ENCODE data around the gene MFSD6.
"Not testable (repeated sequence)": the region's sequence is repeated elsewhere in the genome, so short reads cannot be mapped to it uniquely, and the experiment has no call there.

The MFSD6 gene

DNA sequence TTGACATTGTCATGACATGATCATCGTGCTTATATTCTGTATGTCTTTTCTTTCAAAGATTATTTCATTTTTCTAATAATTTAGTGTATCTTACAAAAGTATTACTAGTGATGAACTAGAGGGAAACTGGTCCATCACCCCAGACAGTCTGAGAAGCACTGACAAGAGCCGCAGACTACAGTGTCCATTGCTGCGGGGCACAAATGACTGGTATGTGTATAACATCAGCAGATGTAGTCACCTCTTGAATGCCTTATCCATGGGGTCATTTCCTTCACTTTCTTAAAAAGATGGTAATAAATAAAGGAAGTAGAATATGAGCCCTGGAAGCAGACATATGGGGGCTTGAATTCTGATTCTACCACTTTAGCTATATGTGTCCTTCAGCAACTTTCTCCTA, 96.8 kb downstream of the MFSD6 start:
- DNase-seq = no peak

DNA sequence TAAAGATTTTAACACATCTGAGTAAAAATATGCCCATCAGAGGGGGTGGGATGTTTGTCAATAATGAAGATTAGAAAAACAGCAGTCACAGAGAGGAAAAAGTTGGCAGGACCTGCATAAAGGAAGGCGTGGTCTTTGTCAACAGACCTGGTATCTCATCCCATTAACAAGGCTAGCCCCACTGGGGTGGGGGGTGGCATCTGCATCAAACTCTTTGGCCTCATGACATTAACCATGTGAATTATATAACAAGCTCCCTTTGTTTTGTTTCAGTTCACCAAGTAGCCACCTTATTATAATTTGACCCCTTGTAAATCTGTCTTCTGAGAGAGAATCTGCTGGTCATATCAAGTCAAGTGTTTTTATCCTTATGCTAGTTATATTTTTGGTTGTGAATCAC, 97.5 kb downstream of the MFSD6 start:
- no peak for DNase-seq

DNA sequence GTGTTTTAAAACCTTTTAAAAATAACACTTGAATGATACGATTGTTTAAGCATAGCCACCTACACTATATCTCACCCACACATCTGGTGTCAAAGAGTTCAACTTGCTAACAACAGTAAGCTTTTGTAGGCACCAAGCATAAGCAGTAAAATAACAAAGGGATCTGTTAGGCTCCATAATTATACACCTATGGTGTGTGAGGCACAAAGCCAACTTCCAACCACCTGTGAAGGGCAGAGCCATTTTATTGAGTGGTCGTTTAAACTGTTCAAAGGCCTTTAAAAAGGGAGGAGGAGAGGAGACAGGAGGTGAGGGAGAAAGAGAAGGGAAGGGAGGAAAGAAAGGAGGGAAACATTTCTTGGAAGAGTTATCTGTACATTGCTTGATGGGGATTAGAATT, 98.5 kb downstream of the MFSD6 start:
- DNase-seq = no peak

- no peak for DNase-seq
Measured at GRCh38 chr2:190507135-190507534, 99.0 kb downstream of the MFSD6 start.

GRCh38 chr2:190509895-190510294, 101.7 kb downstream of the MFSD6 start:
- DNase-seq = not testable (repeated sequence)

GRCh38 chr2:190511104-190511503, 102.9 kb downstream of the MFSD6 start:
- no peak for DNase-seq

- no peak for DNase-seq
Measured at GRCh38 chr2:190512539-190513095, 104.5 kb downstream of the MFSD6 start.

- DNase-seq = no peak
Measured at GRCh38 chr2:190513877-190514276, 105.7 kb downstream of the MFSD6 start.

DNA sequence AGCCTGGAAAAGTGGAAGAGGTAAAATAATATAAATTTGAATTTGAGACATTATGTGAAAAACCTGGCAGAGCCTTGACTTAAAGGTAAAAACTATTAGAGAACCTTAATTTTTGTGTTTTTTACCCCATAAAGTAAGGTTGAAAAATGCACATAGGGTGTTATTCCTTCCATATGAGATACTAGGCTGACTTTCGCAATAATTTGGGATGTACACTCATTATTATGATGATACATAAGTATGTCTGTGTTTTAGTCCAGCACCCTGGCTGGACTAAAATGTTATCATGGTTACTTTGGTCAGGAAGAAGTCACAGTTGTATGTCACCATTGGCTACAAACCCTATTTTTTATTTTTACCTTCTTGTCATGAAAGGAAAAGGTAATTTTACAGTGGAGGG, 106.5 kb downstream of the MFSD6 start:
- DNase-seq = no peak

GRCh38 chr2:190515687-190516086, 107.5 kb downstream of the MFSD6 start:
- no peak for DNase-seq

DNA sequence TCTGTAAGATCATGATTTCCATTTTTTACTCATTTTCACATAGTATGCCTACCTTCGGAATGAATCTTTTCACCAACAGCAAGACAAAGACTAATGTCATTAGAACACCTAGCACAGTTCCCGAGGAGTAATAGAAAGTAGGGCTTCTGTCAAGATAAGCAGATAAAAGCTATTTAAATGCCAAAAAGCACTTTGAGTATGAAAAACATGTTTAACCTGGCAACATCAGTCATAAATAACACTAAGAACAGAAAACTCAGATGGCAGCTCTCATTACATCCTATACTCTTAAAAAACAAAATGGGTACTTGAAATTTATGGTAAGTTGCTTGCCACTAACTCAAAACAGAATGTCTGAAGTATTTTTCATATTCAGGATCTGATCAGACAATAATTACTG, 109.3 kb downstream of the MFSD6 start:
- DNase-seq = no peak

DNA sequence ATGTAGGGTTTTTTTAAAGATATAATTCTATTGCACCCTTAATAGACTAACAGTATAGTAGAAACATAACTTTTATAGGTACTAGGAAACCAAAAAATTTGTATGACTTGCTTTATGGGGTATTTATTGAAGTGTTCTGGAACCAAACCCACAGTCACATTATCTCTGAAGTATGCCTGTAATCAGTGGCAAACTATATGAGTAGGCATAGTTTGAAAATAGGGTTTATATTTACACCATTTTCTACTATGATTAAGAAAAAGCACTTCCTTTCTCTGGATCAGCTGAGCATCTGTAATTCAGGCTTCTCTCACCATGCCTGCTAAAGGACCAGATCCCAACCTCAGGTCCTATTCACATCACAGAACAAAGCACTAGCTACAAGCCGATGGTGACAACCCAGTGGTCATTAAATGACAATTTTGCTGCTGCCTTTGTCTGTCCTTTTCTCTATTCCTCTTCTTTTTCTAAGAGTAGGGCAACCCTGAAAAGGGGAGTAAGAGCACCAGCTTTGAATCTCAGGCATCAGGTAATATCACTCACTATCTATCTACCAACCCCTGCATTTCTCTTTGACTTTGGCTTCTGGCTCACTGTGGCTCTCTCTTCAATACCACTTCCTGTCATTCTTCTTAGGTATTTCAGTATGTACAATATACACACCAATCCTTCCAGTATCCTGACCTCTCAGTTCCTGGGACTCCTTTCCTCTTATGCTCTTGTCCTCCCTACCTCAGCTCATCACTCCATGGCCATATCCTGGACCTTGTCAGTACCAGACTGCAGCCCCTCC, 112.0 kb downstream of the MFSD6 start:
- DNase-seq = no peak

DNA sequence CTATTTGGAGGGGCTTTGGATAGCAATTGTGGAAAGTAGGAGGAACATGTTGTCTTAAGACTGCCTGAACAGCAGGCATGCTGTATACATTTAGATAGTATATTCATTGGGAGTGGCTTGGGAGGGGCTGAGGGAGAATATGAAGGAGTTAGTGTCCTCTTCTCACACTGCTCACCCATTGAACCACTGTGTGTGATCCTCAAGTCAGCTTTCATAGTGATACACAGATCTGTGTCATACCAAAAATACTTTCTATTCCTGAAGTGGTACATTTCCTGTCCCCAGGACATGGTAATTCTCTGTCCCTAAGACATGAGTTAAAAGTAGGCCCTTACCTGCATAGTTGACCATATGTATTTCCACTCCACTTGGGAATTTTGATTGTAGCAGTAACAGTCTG, 116.8 kb downstream of the MFSD6 start:
- DNase-seq = no peak

DNA sequence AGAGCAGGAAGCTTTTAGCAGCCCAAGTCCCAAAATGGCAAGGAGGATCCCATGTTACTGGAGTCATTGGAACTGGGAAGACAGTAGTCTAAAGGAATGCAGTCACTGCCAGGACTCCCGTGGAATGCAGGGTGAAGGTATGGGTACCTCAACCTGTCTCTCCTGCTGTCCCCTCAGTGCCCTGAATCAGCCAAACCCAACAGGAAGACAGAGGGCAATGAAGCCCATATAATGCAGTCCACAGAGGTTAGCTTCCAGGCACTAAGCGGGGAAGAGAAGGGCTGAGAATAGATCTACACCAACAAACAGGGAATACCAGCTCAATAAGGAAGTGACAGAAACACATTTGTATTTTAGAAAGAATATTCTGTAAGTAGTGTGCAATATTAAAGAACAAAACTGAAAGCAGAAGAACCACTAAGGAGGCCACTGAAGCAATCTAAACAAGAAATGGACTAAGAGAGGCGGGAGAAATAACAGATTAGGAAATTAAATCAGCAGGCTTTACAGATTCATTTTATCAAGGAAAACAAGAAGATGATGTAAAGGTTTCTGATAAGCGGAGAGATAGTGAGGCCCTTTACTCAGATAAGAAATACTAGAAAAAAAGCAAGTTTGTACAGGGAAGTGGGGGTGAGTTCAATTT, 118.1 kb downstream of the MFSD6 start:
- no peak for DNase-seq

GRCh38 chr2:190527214-190527613, 119.1 kb downstream of the MFSD6 start:
- no peak for DNase-seq

DNA sequence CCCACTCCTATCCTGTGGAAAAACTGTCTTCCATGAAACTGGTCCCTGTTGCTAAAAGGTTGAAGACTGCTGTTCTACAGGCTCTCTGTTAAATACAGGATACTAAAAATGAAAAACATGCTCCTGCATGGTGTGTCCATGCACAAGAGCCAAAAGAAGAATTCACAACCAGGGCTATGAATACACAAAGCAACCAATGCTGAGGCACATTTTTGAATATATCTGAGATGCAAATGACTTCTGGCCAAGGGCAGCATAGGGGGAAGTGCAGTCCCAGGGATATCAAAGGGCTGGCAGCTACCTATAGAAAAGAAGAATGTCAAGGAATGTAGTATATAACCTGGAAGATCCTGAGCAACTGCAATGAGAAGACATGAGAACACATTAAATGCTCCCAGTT, 119.8 kb downstream of the MFSD6 start:
- no peak for DNase-seq

DNA sequence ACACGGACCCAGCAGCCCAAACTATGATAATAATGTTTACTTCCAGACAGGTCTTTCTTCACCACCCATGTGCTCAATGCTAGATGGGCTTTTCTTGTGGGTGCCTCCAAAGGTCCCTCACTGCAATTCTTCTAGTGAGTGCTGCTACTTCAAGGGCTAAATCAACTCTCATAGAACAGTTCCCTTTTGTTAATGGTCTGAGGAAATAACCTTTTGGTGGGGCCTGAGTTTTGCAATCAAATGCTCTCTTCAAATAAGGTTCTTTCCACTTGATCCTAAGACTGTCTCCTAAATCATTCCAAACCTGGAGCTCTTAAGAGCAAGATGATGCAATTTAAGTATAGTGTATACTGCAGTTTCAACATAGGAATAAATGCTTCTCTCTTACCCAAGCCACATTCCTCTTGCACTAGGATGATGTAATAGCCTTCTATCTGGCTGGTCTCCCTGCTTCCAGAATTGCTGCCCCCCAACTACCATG, 120.4 kb downstream of the MFSD6 start:
- no peak for DNase-seq

DNA sequence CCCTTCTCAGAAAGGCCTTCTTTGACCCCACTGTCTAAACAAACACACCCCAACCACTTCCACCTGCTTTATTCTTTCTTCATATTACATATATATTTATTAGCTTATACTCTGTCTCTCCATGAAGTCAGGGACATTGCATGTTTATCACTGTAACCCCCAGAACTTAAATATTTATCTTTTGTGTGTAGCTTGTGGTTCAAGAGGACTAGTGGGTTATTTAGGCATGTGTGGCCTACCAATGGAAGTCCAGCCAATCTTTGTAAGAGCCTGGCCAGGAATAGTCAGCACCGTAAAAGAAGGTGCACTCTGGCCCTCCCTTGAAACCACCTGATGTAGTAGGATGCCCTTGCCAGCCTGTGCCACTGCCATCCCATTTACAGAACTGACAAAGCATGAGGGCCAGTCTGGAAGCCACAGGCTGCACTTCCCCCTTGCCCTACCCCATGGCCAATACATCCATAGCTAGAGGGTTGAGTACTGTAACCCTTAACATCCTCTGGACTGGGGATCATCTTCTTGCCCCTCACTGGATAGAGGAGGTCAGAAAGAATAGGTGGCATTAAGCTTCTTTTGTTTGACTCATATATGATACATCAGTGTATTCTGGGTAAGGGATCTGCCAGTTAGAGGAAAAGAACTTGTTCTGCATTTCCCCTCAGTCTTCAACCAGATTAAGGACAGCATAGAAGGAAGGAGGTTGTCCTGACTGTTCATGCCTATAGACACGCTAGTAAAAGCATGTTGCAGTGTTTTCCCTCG, 121.5 kb downstream of the MFSD6 start:
- no peak for DNase-seq

DNA sequence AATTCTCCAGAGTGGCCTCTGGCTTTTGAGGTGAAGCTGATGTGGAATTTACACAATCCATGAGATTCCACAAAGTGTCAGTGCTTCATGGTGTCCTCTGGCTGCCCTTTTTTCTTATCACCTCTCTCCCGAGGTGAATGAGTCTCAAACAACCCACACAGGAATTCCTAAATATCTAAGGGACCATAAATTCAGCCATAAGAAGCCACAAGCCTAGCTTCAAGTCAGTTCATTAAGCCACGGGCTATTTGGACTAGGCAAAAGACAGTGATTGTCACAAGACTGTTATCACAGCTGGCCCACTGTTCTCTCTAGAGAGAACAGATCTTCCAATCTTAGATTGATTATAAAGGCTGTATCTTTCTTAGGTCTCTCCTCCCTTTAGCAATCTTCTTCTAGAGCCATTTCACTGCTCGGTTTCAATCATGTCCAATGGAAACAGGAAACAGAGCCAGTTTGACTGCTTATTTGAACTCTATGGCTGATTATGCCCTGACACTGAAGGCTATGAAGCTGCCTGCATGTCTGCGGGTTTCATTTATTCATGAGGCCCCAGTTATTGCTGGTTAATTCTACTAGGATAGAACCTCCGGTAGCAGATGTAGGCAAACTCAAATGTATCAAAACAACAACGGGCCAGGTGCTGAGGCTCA, 122.2 kb downstream of the MFSD6 start:
- DNase-seq = no peak

- no peak for DNase-seq
Measured at GRCh38 chr2:190532581-190532980, 124.4 kb downstream of the MFSD6 start.

DNA sequence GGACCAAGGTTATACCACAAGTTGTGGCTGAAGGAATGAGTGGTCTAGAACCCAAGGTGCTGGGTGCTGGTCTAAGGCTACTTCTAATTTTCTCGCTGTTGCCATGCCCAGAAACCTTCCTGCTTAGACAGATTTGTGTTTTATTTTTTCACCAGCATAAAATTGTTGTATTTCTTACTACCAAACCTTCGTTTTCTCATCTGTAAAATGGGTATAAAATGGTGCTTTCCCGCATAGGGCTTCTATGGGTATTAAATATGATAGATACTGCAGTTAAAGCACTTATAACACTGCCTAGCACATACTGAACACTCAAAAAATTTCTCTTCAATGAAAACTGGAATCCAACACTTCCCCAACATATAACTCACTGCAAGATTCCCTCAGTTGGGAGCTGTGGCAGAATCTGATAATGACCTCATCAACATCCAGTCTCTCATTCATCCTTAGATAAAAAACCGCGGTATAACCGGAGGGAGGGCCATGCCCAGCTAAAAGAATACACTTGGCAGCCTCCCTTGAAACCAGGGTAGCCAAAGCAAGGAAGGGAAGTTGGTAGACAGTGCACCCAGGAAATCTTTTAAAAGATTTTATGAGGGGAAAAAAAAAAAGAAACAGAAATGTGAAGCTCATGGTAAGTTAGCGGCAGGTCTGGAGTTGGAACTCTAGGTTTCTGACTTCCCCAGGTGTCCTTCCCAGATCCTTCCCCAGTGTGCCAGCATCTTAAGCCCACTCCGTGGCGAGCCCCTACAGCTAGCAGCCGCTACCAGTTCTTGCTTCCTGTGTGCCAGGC, 125.2 kb downstream of the MFSD6 start:
- no peak for DNase-seq

DNA sequence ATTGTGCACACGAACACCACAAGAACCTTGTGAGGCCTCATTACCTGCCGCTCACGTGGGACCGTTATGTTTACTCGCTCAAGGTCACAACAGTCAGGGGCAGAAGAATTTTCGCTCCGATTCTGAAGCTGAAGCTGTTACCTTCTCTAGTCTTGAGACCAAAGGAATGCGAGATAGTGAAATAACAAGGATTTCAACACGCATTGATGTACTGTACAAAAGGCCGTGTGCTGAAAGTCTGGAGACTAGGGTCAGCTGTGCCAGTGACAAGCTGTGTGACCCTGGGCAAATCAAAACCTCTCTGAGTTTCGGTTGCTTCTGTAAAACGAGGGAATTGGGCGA, 125.8 kb downstream of the MFSD6 start:
- no peak for DNase-seq

All from activated gamma-delta T cell (primary cell).